NCI-H524 (cell line): ENCODE measurements around the gene MEF2D.

ENCODE experiments used
- DNase-seq, 2 experiments: peaks; one replicate each; lab custom pipeline; 2025; lab: John Stamatoyannopoulos, UW

MEF2D gene

DNA sequence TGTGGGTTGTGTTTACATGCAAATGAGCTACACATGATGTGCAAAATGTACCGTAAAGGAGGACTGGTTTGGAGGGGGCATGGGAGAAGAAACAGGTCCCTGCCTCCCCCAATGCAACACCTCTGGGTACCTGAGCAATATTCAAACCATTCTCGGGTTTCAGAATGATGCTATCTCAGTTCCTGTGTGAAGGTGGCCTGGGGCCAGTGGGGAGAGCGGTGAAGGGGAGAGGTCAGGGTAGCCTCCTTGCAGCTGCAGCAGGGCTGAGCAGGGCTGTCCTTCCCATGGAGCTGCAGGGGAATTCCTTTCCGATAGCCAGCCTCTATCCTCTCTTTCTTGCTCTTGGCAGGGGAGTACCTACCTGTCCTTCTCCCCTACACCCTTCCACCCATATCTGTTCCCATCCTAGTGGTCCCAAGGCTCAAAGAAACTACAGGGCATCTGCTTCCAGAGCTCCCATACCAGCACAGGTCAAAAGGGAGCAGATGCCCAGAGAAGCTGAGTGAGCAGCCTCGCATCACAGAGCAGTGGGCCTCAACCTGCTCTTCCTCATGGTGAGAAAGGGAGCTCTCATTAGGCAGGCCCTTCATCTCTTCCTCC lies 11.9 kb downstream of the MEF2D start:
- no peak for DNase-seq

DNA sequence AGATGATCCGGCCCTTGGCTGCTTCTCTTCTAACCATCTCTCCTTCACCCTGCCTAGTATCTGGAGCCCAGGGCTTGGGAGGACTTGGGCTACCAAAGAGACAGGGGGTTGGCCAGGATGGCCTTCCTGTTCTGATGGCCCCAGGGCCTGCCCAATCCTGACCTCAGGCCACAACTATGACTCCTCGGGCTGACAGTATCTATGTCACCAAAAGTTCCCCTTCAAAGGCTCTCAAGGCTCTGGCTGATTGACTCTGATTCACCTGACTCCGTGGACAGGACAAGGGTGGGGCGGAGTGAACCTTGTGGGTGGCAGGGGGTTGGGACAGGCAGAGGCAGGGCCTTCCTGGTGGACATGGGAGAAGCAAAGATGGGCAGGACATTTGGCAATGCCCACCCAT lies 12.7 kb downstream of the MEF2D start:
- DNase-seq = no peak

- peak; percentile 60 to 62 for DNase-seq
Measured at GRCh38 chr1:156486421-156487344, 13.9 kb downstream of the MEF2D start.

- DNase-seq = no peak
Measured at GRCh38 chr1:156485984-156486383, 14.6 kb downstream of the MEF2D start.

DNA sequence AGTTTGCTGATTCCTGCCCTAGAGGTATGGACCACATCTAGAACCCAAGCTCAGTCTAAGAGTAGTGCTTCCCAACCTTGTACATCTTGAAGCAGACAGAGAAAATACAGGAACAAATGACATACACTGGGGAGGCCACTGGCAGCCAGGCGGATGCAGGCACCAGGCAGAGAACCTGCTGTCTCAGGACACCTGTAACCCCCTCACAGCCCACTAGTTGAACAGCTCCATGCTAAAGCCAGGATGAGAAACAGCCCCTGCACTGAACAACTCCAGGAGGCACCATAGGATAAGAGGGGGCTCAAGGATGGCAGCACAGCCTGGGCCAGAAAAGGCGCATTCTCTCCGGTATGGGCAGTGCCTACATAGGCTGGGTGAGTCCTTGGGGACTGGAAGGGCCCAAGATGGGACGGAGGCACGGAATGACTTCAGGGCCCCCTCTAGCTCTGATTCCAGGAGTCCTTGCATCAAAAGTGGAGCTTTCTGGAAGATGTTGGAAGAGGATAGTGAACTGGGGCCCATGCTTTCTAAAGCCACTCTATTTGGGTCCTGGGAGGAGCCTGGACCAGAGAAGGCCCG lies 16.0 kb downstream of the MEF2D start:
- no peak for DNase-seq

- DNase-seq = no peak
Measured at GRCh38 chr1:156483397-156483796, 17.2 kb downstream of the MEF2D start.

GRCh38 chr1:156482276-156482675 lies 18.3 kb downstream of the MEF2D start:
- no peak for DNase-seq

GRCh38 chr1:156481527-156481926 lies 19.0 kb downstream of the MEF2D start:
- no peak for DNase-seq

GRCh38 chr1:156480411-156481192 lies 20.0 kb downstream of the MEF2D start:
- peak in 1 of 2 experiments; percentile 51 for DNase-seq

DNA sequence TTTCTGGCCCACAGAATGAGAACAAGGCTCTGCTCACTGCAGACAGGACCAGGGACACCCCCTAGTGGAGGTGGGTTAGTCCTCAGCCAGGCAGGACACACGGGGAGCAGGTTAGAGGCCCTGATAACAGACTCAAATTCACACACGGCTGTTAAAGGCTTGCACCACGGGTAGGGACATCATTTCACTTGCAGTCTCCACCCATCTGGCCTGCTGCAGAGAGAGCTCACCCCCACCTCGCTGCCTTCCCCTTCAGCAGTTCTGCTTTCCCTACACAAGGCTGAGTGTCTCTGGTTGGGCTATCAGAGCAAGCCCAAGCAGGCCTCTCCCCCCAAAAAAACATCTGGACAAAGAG lies 20.6 kb downstream of the MEF2D start:
- no peak for DNase-seq

DNA sequence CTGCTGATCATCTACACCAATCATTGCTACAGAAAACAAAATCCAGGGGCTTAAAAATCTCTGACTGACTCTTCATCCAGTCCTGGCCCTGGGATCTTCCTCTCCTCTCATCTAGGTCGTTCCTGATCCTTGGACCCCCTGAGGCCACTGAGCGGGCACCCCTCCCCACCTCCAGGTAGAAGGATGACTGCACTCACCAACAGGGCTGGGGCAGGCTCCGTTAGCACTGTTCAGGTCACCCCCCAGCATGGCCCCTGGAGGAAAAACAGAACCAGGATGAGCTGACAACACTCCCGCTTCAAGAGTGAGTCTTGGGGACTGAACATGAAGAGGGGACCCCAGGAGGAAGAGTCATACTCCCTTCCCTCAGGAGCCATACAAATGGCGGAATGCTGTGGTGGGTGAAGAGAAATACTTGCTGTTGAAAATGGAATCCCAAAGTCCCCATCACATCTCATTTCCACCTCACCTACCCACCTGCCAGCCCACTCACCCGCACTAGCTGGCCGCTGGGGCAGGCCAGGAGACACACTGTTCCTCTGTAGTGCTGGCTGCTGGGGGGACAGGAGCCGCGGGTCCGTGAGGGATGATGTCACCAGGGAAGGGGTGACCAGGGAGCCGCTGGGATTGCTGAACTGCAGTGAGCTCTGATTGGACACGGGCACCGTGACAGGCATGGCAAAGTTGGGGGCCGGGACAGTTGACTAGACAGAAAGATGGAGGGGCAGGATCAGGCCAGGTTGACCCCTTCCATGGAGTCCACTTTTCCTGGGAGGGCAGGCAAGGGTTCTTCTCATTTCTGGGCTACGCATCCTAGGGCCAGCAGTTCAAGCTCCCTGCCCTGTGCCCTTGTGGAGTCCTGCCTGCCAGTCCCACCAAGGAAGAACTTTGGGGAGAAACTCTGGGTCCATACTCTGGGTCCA lies 21.2 kb downstream of the MEF2D start:
- DNase-seq = no peak

- DNase-seq = no peak
Measured at GRCh38 chr1:156478250-156478627, 22.3 kb downstream of the MEF2D start.

- no peak for DNase-seq
Measured at GRCh38 chr1:156477526-156478249, 22.9 kb downstream of the MEF2D start.

DNA sequence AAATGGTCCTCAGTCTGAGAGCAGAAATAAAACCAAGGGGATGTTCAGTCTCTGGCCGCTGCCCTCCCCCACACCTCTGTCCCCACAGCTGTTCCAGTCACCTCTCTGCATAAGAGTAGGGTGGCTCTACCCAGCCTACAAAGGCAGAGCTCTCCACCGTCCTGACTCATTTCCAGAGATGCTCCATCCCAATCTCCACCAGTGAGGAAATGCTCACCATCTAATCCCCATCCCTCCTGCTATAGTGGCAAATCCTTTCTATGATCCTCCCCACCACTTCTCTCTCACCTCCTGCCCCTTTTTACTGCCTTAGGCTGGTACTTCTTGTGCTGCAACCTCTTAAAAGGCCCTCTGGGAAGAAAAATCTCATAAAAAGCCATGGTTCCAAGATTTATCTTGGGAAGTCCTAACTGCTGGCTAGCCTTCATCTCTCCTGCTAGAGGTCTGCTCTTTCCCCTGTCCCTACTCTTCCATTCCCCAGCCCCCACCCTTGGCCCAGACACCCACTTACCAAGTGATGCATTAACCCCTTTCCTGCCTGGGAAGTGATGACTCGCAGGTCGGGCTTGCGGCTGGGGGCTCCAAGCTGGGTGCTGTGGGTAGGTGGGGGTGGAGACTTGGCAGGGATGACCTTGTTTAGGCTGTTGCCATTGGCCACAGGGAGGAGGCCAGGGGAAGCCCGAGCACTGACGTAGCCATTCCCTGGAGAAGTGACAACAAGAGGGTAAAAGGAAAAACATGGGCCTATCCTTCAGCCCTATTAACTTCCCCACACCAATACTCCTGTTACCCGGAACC lies 23.9 kb downstream of the MEF2D start:
- DNase-seq = no peak

DNA sequence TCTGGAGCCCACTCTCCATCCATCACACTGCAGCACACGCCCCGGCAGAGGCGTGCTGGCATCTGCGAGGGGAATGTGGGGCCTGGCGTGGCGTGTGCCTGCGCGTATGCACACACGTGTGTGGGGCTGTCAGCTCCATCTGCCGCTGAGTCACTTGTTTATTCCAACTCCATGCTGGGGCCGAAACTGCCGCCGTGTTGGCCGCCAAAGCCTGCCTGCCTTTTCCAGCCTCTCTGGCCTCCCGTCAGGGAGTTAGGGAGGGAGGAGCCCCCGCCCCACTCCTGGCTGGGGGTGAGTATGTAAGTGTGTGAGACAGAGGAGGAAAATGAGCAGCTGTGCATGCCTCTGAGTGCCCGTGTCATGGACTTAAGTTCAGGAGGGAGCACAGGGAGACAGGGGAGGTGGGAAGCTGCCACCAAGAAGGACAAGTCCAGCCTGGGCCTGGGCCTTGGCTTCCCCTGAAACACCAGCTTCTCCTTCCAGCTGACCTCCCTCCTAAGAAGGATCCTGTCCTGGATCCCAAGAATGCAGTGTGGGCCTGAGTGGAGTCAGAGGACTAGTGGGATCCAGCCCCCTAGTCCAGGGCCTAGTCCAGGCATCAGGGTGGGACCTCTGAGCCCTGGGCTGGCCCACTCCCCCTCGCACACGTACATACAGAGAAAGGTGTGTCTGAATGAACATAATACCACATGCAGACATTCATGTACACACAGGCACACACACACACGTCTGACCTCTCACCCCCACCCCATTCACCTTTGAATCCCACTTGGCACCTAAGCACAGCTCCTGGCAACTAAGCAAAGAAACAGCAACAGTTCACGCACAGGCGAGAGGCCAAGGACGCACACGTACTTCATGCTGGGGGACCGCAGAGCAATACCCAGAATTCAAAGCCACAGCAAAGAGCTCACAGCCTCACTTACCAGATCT lies 24.7 kb downstream of the MEF2D start:
- no peak for DNase-seq

DNA sequence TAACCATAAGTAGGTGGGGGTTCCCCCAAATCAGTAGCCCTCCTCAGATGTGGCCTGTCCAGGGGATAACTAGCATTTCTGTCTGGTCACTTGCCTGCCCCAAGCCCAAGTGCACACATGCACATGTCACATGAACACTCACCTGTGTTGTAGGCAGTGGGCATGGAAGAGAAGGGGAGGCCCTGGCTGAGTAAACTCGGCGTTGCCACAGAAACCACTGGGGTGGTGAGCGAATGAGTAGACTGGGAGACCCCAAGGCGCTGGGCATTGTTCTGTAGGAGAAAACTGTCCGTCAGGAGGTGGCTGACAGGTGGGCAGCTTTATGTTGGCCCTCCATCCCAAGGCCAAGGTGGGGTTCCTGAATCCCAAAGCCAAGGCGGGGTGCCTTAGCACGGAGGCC lies 25.6 kb downstream of the MEF2D start:
- no peak for DNase-seq

DNA sequence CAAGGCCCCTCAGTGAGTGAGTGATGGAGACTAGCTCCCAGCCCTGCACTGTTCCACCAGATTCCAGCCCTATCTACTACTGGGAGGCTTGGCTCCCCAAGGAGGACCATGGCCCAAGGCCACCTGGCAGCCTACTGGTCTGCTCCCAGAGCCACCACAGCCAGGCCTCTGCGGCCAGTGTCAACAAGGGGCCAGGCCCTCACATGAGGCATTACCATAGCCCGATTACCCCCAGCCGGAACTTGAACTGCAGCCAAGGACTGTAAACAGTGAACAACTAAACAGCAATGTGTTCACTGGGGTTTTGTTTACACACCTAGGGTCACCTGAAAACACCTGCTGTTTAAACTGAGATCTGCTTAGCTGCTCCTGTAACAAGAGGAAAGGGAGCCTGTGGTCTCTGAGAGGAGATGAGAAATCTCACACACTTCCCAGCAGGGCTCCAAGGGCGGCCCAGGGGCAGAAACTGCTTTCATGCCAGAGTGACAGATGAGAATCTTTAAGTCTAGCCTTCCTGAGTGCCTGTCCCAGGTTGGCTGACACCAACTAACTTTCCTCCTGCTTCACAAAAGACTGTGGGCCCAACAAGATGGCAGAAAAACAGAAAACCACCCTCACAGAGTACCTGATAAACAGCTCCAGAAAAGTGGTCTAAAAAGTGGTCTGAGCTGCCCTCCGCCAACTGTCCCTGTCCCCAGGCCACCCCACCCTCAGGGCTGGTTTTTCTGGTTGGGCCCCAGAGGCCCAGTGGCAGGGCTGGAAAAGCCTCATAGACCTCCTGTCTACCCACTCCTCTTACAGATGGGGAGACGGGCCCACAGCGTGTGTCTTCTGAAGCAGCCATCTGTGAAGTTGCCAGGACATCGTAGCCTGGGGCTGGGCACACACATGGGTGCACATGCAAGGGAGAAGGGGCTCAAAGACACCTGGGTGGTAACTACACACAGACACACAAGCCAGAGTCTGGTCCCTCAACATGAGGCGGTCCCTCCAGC lies 28.8 kb downstream of the MEF2D start:
- DNase-seq = no peak
